Dedifferentiated amniotic fluid mesenchymal stem cell (primary cell): ENCODE measurements around the gene POLA2.

Experiments used
- DNase-seq: peaks from one replicate; pipeline ENCODE4 v3.0.0-alpha.2; 2016; ENCODE audit errors: extremely low spot score

POLA2 gene

GRCh38 chr11:65280646-65281045 lies 18.9 kb downstream of the POLA2 start:
- no peak for DNase-seq

GRCh38 chr11:65286686-65287085 lies 24.9 kb downstream of the POLA2 start:
- no peak for DNase-seq

DNA sequence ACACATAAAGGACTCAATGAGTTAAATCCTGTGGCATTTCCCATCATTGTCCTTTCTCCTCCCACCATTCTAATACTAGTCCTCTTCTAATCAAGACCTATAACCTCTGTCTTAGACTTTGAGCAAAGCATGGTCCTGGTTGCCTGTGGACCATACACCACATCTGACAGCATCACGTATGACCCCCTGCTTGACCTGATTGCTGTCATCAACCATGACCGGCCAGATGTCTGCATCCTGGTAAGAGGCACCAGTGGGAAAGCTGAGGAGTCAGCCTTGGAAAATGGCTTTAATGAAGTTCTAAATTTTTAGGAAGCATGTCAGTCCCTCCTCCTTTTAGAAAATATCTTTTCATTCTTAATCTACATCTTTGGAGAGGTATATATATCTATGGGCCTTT lies 25.8 kb downstream of the POLA2 start:
- DNase-seq: no peak

GRCh38 chr11:65288706-65289536 lies 27.2 kb downstream of the POLA2 start:
- DNase-seq: no peak

GRCh38 chr11:65290448-65291165 lies 28.8 kb downstream of the POLA2 start:
- DNase-seq: peak; percentile 94

GRCh38 chr11:65291613-65292012 lies 29.9 kb downstream of the POLA2 start:
- DNase-seq: no peak

DNA sequence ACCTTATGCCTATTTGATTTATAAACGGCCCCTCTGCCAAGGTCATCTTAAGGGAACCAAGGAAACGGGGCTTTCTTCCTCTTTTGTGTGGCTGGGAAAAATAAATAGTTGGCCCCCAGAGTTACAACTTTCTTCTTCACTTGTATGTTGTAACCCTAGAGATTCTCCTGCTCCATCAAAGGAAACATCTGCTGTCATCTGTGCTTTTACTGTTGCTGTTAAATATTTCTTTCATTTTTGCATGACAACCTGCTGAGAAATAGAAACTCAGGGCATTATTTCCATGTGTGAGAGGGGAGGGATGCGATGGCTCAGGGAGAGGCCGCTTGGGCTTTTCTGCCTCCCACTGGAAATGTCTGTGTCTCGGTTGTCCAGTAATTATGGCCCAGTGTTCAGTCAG lies 31.1 kb downstream of the POLA2 start:
- no peak for DNase-seq

GRCh38 chr11:65293909-65294381 lies 32.2 kb downstream of the POLA2 start:
- no peak for DNase-seq

GRCh38 chr11:65295001-65295400 lies 33.2 kb downstream of the POLA2 start:
- no peak for DNase-seq

DNA sequence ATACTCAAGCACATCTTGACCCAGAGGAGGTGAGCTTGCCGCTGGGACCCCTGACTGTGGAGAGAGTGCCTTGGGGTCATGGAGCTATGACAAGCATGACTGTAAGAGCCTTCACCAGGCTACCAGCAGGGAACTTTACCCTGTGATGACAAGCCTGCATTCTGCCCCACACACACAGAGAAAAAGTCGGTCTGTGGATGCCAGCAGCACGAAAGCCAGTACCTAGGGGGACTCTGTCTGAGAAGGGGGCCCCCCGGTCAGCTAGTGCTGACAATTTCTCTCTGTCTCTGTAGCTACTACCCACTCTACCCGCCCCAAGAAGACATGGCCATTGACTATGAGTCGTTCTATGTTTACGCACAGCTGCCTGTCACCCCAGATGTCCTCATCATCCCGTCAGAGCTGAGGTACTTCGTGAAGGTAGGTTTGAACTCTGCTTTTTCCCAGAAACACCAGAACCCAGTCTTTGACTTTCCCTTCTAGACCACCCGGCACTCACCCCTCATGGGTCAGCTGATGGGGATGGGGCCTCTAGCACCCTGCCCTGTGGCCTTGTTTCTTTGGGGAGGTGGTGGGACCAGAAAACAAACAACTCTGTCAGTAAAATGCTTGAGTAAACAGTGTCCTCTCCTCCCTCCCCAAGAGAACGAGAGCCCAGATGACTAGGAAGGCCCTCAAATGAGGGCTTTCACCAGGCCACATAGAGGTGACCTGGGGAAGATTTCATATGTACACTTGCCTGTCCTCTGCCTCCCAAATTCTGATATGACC lies 34.0 kb downstream of the POLA2 start:
- no peak for DNase-seq

GRCh38 chr11:65297026-65297672 lies 35.4 kb downstream of the POLA2 start:
- no peak for DNase-seq

- no peak for DNase-seq
Measured at GRCh38 chr11:65298131-65298535, 36.4 kb downstream of the POLA2 start.

GRCh38 chr11:65298655-65299179 lies 37.0 kb downstream of the POLA2 start:
- DNase-seq: peak; percentile 40

- no peak for DNase-seq
Measured at GRCh38 chr11:65300621-65301275, 39.0 kb downstream of the POLA2 start.

DNA sequence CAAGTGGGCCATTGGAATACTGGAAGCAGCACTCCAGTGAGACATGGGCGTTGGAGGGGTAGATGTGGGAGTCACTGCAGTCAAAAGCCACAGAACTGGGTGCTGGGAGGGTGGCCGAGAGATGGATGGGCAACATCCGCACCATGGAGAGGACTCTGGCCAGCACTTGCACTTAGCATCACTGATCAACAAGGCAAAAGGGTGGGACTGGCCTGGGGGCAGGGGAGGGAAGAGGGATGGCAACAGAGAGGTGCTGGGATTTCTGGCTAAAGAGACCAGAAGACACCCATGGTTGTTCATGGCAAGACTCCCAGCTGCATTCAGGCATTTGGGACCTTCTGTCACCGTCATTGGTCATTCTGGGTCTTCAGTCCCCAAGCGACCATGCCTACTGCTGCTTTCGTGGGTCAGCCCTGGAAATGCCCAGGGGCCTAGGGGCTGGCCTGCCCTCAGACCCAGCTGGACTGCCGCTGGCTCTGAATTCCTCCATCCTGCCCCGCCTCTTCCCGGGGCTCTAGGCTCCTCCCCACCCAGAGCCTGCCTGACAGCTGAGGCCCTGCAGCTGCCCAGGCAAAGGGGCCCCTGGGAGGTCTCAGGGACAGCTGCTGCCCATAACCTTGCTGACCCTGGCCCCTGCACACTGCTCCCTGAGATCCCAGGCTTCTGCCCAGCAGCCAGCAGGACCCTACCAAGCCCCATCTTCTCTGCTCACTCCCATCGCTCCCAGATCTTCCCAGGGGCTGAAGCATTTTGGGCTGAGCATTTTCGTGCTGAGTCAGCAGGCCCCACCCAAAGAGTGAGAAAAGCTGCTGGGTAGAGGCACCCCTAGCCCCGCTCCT lies 39.9 kb downstream of the POLA2 start:
- no peak for DNase-seq

GRCh38 chr11:65303555-65303954 lies 41.8 kb downstream of the POLA2 start:
- DNase-seq: no peak

DNA sequence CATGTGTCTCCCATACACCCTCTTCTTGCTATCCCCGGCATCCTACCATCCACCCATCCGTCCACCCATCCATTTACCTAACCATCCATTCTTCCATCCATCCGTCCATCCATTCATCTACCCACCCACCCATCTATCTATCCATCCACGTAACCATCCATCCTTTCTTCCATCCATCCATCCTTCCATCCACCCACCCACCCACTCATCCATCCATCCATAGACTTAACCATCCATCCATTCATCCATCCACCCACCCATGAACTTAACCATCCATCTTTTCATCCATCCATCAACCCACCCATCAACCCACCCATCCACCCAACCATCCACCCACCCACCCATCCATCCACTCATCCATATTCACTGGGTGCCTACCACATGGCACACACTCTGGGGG lies 42.3 kb downstream of the POLA2 start:
- DNase-seq: no peak

DNA sequence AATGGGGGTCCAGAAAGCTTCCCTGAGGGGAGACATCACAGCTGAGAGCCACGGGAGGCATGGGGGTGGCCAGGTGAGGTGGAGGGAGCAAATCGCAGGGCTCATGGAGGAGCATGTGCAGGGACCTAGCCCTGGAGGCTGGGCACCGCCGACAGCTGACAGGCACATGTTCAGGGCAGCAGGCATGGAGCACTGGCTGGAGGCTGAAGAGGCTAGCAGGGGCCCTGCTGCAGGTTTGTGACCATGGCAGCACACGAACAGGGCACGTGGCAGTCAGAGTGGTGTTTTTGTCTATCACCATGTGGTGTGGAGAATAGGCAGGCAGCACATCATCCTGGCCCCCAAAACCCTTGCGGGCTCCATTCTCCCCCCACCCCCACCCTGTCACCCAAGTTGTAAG lies 42.9 kb downstream of the POLA2 start:
- no peak for DNase-seq

- DNase-seq: no peak
Measured at GRCh38 chr11:65305501-65306268, 43.9 kb downstream of the POLA2 start.
